ENCODE results near the gene SLC25A21.
A peak's percentile ranks its signal among the peaks of the same experiment; 100 is the strongest.

The SLC25A21 gene

DNA sequence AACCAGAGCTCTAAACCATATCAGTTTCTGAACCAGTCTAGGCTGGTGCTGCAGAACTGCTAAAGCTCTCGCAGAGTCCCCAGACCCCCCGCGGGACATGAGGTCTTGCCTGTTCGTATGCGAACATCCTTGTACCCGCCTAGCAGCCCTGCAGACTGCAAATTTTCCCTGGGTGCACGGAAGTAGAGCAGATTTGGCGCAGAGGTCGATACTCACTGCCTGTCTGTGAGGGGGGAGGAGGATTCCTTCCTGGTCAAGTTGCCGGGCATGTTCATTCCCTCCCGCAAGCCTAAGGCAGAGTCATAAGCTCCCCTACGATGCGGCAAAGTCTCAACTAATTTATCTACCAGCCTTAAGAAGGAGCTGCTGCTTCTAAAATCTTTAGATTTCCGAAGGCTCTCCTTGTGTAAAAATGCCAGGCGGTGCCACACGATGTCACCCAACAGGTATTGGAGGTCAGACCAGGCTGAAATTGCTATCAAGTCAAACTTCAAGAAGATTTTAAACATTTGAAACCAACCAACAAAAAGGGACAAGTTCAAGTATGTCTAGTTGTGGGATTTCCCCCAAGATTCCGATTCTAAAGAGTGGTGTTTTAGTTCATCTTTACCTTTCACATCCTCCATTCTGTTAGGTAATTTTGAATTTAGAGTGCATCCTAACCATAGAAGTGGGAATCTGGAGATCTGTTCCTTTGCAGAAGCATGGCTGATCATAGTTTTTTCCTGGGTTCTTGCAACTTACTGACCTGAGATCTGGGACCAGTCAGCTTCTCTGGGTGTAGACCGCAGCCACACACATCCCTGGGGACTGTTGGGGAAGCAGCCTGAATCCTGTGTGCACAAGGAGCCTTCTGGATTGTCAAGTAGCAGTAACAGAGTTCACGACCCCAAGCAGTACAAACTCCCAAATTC is 512.3 kb downstream of the SLC25A21 start:
- WGBS, 2 experiments (ENCODE audit: insufficient coverage in 2 of 2): 5 to 6% methylated on average over 11 of the region's 19 CpGs
- peaks cover 30% of the 10 kb centered on the region for H3K4me1 ChIP-seq (ENCODE audit: control insufficient read depth, insufficient read depth, low read length, poor library complexity, severe bottlenecking)
- no peak overlapping the region for H3K27ac ChIP-seq (ENCODE audit: low read depth, low read length, severe bottlenecking)
- no peak overlapping the region for H3K4me3 ChIP-seq (ENCODE audit: extremely low read depth, insufficient read depth, low read length, poor library complexity, severe bottlenecking)
- no peaks in the 10 kb centered on the region for H3K9me3 ChIP-seq (ENCODE audit: control insufficient read depth, low read length)
- no peaks in the 10 kb centered on the region for H3K36me3 ChIP-seq (ENCODE audit: control insufficient read depth, insufficient read depth, low read length)

GRCh38 chr14:36659010-36659821 is 513.2 kb downstream of the SLC25A21 start:
- no peaks in the 10 kb centered on the region for H3K9me3 ChIP-seq (ENCODE audit: control insufficient read depth, low read length)
- 4 to 6% methylated on average over 23 to 34 of the region's 35 CpGs for WGBS, 2 experiments (ENCODE audit: insufficient coverage in 2 of 2)
- H3K36me3 ChIP-seq (ENCODE audit: control insufficient read depth, insufficient read depth, low read length): no peaks in the 10 kb centered on the region
- H3K4me1 ChIP-seq (ENCODE audit: control insufficient read depth, insufficient read depth, low read length, poor library complexity, severe bottlenecking): peaks cover 30% of the 10 kb centered on the region
- no peak overlapping the region for H3K27ac ChIP-seq (ENCODE audit: low read depth, low read length, severe bottlenecking)
- no peak overlapping the region for H3K4me3 ChIP-seq (ENCODE audit: extremely low read depth, insufficient read depth, low read length, poor library complexity, severe bottlenecking)

DNA sequence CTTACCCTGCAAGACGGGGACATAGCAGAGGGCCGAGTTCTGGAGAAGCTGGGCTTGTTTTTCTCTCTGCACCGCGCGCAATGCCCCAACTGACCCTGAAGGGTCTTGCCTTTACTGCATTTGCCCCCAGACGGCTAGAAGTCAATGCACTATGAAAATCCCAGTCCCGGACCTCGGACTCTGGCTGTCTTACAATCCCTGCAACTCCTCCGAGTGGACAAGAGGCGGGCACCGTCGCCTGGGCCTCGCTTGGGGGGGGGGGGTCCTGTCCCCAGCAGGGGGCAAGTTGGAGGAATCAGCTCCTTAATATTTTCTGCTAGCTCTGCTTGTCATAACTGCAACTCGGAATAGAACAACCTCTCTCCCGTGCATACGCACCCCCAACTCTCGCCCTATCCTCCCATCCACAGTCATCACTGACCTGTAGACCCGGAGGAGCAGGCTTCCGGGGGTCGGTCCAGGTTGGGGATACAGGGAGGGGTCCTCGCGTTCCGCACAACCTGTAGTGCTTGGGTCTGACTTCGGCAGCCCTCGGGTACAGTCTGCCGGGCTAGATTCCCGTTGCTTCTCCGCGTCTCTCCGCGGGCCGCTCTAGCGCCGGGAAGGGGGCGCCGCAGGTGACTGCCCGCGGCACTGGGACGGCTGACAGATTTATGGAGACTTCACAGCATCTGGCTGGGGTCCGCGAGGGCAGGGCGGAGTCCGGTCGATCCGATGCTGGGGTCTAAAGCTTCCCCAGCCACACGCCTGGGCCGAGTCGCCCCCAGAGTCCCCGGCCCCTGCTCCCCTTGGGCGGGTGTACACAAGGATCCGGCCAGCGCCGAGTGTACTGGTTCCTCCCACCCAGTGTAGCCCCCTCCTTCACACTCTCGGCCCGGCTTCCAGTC is 514.0 kb downstream of the SLC25A21 start:
- Histone ChIP-seq H3K27ac (ENCODE audit: low read depth, low read length, severe bottlenecking) (no peak overlapping the region), H3K9me3 (ENCODE audit: control insufficient read depth, low read length) (no peaks in the 10 kb centered on the region), H3K36me3 (ENCODE audit: control insufficient read depth, insufficient read depth, low read length) (no peaks in the 10 kb centered on the region), H3K4me3 (ENCODE audit: extremely low read depth, insufficient read depth, low read length, poor library complexity, severe bottlenecking) (no peak overlapping the region), H3K4me1 (ENCODE audit: control insufficient read depth, insufficient read depth, low read length, poor library complexity, severe bottlenecking) (peaks cover 26% of the 10 kb centered on the region)
- 1 to 2% methylated on average over 34 to 42 of the region's 55 CpGs for WGBS, 2 experiments (ENCODE audit: insufficient coverage in 2 of 2)

DNA sequence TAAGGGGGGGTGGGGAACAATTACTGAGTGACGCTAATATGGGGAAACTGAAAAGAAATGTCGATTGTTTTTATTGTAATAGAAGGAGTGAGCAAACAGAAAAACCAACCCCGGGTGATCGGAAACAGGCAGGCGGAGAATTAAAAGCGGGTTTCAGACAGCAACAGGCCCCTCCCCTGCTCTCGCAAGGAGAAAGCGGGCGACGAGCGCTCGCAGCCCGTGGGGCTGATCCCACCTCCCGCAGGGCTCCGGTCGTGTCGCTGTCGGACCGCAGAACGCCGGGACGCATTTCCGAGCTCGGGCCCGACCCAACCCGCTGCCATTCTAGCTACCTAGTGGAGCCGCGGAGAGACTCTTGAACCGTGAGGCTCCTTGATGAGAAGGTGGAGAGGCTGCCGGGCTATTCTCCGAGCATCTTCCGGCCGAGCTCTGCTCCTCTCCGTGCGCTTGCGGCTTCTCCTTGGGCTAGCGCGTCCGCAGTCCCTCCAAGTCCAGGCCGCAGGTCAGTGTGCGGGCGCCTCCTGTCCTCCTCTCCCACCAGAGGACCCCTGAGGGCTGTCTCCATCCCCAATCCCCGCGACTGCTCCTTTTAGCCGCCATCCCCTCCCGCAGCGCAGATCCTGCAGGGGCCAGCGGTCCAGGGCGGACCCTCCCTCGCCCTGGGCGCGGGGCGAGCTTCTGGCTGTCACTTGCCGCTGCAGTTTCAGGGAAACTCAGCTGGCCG is 514.8 kb downstream of the SLC25A21 start:
- Histone ChIP-seq H3K4me1 (ENCODE audit: control insufficient read depth, insufficient read depth, low read length, poor library complexity, severe bottlenecking) (peaks cover 24% of the 10 kb centered on the region), H3K9me3 (ENCODE audit: control insufficient read depth, low read length) (no peaks in the 10 kb centered on the region), H3K36me3 (ENCODE audit: control insufficient read depth, insufficient read depth, low read length) (no peaks in the 10 kb centered on the region), H3K4me3 (ENCODE audit: extremely low read depth, insufficient read depth, low read length, poor library complexity, severe bottlenecking) (no peak overlapping the region), H3K27ac (ENCODE audit: low read depth, low read length, severe bottlenecking) (no peak overlapping the region)
- WGBS, 2 experiments (ENCODE audit: insufficient coverage in 2 of 2): 0 to 1% methylated on average over 41 to 46 of the region's 55 CpGs

- H3K4me3 ChIP-seq (ENCODE audit: extremely low read depth, insufficient read depth, low read length, poor library complexity, severe bottlenecking): no peak overlapping the region
- peaks cover 24% of the 10 kb centered on the region for H3K4me1 ChIP-seq (ENCODE audit: control insufficient read depth, insufficient read depth, low read length, poor library complexity, severe bottlenecking)
- 3 to 4% methylated on average over 23 to 27 of the region's 31 CpGs for WGBS, 2 experiments (ENCODE audit: insufficient coverage in 2 of 2)
- no peak overlapping the region for H3K27ac ChIP-seq (ENCODE audit: low read depth, low read length, severe bottlenecking)
- no peaks in the 10 kb centered on the region for H3K9me3 ChIP-seq (ENCODE audit: control insufficient read depth, low read length)
- no peaks in the 10 kb centered on the region for H3K36me3 ChIP-seq (ENCODE audit: control insufficient read depth, insufficient read depth, low read length)
Observed at GRCh38 chr14:36656687-36657398, 515.6 kb downstream of the SLC25A21 start.

GRCh38 chr14:36655963-36656686 is 516.3 kb downstream of the SLC25A21 start:
- Histone ChIP-seq H3K27ac (ENCODE audit: low read depth, low read length, severe bottlenecking) (no peak overlapping the region), H3K4me1 (ENCODE audit: control insufficient read depth, insufficient read depth, low read length, poor library complexity, severe bottlenecking) (peaks cover 22% of the 10 kb centered on the region), H3K4me3 (ENCODE audit: extremely low read depth, insufficient read depth, low read length, poor library complexity, severe bottlenecking) (peak overlapping the region; percentile 18), H3K36me3 (ENCODE audit: control insufficient read depth, insufficient read depth, low read length) (no peaks in the 10 kb centered on the region), H3K9me3 (ENCODE audit: control insufficient read depth, low read length) (no peaks in the 10 kb centered on the region)
- WGBS, 2 experiments (ENCODE audit: insufficient coverage in 2 of 2): 2% methylated on average over 29 to 47 of the region's 48 CpGs

- Histone ChIP-seq H3K9me3 (ENCODE audit: control insufficient read depth, low read length) (no peaks in the 10 kb centered on the region), H3K27ac (ENCODE audit: low read depth, low read length, severe bottlenecking) (no peak overlapping the region), H3K4me3 (ENCODE audit: extremely low read depth, insufficient read depth, low read length, poor library complexity, severe bottlenecking) (no peak overlapping the region), H3K36me3 (ENCODE audit: control insufficient read depth, insufficient read depth, low read length) (no peaks in the 10 kb centered on the region), H3K4me1 (ENCODE audit: control insufficient read depth, insufficient read depth, low read length, poor library complexity, severe bottlenecking) (peaks cover 21% of the 10 kb centered on the region)
- WGBS, 2 experiments (ENCODE audit: insufficient coverage in 2 of 2): 7 to 16% methylated on average over 7 to 8 of the region's 11 CpGs
Observed at GRCh38 chr14:36655571-36655962, 516.8 kb downstream of the SLC25A21 start.

- Histone ChIP-seq H3K27ac (ENCODE audit: low read depth, low read length, severe bottlenecking) (no peak overlapping the region), H3K36me3 (ENCODE audit: control insufficient read depth, insufficient read depth, low read length) (no peaks in the 10 kb centered on the region), H3K4me3 (ENCODE audit: extremely low read depth, insufficient read depth, low read length, poor library complexity, severe bottlenecking) (no peak overlapping the region), H3K9me3 (ENCODE audit: control insufficient read depth, low read length) (no peaks in the 10 kb centered on the region), H3K4me1 (ENCODE audit: control insufficient read depth, insufficient read depth, low read length, poor library complexity, severe bottlenecking) (peaks cover 19% of the 10 kb centered on the region)
- WGBS, 2 experiments (ENCODE audit: insufficient coverage in 2 of 2): 5 to 7% methylated on average over 14 to 28 of the region's 34 CpGs
Observed at GRCh38 chr14:36654794-36655381, 517.5 kb downstream of the SLC25A21 start.
